HEK293 (cell line): ENCODE results near the gene NIPBL.

Experiments used
- ZBTB8A ChIP-seq: fragments of 450-650 bp; formaldehyde crosslinking; IDR thresholded peaks from 2 replicates; pipeline ENCODE4 v1.5.1; 2016; ENCODE audit warnings: missing biosample characterization, missing genetic modification characterization
- TF ChIP-seq, protein P1 (sequence below): fragments of 450-650 bp; formaldehyde crosslinking; IDR thresholded peaks from 2 replicates; pipeline ENCODE4 v1.5.1; 2016; ENCODE audit warnings: missing biosample characterization, missing genetic modification characterization

DNA sequence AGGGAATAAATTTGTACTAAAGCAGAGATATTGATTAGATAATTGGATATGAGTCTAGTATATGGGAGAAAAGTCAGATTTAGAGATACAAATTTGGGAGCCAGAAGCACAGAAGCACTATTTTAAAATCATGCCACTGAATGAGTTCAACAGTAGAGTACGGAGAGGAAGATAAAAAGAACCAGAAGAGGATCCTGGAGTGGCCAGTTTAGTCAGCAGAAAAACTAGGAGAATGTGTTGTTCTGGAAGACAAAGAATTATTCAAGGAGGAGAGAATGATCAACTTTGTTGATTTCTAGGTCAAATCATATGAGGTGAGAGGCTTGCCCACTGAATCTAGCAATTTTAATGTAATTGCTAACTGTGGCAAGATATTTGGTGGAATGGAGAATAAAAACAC lies 67.0 kb downstream of the NIPBL start:
- TF ChIP-seq, protein P1, sequence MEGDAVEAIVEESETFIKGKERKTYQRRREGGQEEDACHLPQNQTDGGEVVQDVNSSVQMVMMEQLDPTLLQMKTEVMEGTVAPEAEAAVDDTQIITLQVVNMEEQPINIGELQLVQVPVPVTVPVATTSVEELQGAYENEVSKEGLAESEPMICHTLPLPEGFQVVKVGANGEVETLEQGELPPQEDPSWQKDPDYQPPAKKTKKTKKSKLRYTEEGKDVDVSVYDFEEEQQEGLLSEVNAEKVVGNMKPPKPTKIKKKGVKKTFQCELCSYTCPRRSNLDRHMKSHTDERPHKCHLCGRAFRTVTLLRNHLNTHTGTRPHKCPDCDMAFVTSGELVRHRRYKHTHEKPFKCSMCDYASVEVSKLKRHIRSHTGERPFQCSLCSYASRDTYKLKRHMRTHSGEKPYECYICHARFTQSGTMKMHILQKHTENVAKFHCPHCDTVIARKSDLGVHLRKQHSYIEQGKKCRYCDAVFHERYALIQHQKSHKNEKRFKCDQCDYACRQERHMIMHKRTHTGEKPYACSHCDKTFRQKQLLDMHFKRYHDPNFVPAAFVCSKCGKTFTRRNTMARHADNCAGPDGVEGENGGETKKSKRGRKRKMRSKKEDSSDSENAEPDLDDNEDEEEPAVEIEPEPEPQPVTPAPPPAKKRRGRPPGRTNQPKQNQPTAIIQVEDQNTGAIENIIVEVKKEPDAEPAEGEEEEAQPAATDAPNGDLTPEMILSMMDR = no peak
- no peak for TF ChIP-seq ZBTB8A (tag by site-specific recombination)
